Stimulated activated CD8-positive, alpha-beta memory T cell treated with anti-CD3 and anti-CD28 coated beads, Interleukin-7, amount 100 ng/mL, for 24 hours (primary cell): ENCODE measurements around the gene ALPP.
"Not testable (repeated sequence)": the region's sequence is repeated elsewhere in the genome, so short reads cannot be mapped to it uniquely, and the experiment has no call there.

ENCODE experiments used
- DNase-seq: peaks from one replicate; pipeline ENCODE4 v3.0.0-alpha.2; 2020; ENCODE audit warnings: low read depth

The ALPP gene

GRCh38 chr2:232406556-232407310 is 28.2 kb downstream of the ALPP start, which contains the start of gene ALPG:
TSS of gene ALPG (plus strand) at chr2:232406844. CDS start at chr2:232406895, 51 bp downstream.
- no peak for DNase-seq

DNA sequence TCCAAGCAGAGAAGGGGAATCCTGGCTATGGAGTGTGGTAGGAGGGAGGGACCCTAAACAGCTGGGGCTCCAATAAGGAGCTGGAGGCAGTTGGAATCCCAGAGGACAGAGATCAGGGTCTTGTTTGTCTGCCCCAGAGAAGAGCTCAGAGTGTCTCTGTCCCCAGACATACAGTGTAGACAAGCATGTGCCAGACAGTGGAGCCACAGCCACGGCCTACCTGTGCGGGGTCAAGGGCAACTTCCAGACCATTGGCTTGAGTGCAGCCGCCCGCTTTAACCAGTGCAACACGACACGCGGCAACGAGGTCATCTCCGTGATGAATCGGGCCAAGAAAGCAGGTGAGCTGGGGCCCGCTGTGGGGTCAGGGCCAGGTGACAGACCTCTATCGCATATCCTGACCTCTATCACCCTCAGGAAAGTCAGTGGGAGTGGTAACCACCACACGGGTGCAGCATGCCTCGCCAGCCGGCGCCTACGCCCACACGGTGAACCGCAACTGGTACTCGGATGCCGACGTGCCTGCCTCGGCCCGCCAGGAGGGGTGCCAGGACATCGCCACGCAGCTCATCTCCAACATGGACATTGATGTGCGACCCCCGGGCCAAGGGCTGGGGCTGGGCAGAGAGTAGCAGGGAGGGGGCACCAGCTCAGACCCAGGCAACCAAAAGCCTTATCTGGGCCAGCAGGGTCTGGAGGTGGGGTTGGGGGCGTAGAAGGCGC is 29.0 kb downstream of the ALPP start:
- DNase-seq: not testable (repeated sequence)

DNA sequence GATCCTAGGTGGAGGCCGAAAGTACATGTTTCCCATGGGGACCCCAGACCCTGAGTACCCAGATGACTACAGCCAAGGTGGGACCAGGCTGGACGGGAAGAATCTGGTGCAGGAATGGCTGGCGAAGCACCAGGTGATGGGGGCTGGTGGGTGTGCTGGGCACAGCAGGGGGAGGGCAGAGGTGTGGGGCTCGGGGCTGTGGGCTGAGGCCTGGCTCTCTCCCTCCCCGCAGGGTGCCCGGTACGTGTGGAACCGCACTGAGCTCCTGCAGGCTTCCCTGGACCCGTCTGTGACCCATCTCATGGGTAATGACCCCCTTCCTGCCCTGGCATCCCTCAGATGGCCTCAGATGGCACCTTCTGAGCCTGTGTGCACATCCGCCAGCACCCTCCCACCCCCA is 29.7 kb downstream of the ALPP start:
- not testable (repeated sequence) for DNase-seq

DNA sequence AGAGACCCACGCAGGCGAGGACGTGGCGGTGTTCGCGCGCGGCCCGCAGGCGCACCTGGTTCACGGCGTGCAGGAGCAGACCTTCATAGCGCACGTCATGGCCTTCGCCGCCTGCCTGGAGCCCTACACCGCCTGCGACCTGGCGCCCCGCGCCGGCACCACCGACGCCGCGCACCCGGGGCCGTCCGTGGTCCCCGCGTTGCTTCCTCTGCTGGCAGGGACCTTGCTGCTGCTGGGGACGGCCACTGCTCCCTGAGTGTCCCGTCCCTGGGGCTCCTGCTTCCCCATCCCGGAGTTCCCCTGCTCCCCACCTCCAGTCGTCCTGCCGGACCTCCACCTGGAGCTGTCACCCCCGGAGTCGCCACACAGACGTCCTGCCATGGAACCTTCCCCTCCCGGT is 31.1 kb downstream of the ALPP start:
- not testable (repeated sequence) for DNase-seq

- no peak for DNase-seq
Observed at GRCh38 chr2:232410238-232410900, 31.8 kb downstream of the ALPP start.

DNA sequence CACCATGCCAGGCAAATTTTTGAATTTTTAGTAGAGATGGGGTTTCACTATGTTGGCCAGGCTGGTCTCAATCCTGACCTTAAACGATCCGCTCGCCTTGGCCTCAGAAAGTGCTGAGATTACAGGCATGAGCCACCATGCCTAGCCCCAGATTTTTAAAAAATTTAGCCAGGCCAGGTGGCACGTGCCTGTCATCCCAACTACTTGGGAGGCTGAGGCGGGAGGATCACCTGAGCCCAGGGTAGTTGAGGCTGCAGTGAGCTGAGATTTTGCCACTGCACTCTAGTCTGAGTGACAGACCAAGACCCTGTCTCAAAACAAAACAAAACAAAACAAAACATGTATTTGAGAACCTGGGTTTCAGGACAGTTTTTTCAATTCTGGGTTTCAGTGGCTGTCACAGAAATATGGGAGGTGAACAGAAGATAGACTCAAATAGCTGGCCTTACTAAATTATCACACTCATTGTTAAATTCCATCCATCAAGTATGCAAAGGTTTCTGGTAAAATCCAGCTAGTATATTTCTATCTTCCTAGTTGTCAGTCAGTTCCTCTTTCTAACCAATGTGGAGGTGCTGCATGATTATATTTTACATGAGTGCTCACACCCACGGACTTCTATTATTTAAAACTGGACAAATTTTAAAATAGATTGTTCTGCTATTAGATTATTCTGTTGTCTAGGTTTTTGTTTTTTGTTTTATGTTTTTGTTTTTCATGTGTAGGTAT is 33.5 kb downstream of the ALPP start:
- DNase-seq: no peak

DNA sequence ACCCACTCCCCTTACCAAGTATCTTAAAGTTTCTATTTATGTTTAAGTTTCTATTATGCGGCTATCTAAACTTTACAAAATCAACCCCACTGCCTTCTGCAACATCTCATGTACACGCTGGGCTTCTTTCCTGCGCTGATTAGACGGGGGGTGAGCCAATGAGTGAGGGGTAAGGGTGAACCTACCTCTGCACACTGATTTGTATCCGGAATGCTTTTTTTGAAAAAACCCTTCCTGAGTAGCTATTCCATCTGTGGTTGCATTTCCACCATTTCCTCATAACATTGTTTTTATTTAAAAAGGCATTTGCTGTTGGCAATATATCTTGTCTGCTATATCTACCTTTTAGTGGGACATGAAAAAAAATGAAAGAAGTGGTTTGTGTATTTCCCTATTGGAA is 34.4 kb downstream of the ALPP start:
- no peak for DNase-seq

GRCh38 chr2:232415138-232415690 is 36.7 kb downstream of the ALPP start:
- no peak for DNase-seq

DNA sequence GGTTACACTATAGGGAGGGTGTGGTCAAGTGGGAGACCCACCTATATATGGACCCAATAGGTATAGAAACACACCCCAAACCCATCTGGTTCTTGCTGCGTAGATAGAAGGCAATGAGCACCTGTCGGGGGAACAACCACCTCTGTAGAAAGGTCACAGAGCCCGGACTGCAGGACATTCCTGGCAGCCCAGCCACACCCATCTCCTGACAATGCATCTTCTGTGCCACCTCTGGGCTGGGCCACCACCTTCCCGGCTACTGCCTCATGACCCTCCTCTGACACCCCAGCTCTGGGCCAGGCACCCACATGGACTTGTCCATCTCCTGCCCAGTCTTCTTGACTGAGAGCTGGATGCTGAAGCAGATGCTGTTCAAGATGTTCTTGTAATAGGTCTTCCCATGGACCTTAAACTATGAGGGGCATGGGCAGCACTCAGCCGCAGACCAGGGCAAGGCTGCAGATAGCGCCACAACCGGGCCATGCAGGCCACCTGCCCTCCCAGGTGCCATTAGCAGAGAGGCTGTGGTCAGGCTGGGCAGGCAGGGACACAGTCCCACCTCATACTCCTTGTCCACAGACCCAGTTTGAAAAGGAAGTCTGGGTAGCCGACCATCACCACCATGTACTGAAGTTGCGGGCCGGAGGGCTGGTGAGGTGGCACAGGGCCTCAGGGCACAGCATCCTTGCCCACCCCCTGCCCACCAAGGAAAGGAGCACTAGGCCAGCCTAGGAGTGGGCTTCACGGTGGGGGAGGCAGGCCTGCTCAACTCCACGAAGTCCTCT is 37.4 kb downstream of the ALPP start:
- DNase-seq: no peak

- DNase-seq: no peak
Observed at GRCh38 chr2:232416521-232417470, 38.2 kb downstream of the ALPP start.

DNA sequence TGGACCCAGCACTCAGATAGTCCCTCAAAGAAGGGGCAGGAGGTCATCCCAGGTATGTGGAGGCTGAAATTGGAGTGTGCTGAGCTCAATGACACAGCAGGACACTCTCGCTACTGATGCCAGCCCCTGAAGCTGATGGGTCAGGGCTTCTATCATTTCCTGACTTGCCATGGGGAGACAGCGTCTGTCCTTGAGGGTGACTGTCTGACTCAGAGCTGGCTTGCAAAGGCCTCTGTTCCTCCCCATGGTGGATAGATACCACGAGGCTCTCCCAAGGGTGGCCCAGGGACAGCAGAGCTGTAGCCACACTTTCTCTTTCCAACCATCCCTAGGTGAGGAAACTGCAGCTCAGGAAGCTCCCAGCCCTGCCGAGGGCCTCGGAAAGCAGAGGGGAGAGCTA is 38.9 kb downstream of the ALPP start:
- DNase-seq: no peak

- DNase-seq: no peak
Observed at GRCh38 chr2:232418056-232418455, 39.5 kb downstream of the ALPP start.

- no peak for DNase-seq
Observed at GRCh38 chr2:232418466-232419244, 40.1 kb downstream of the ALPP start.

GRCh38 chr2:232419245-232420072 is 40.9 kb downstream of the ALPP start:
- no peak for DNase-seq

- DNase-seq: no peak
Observed at GRCh38 chr2:232420073-232420454, 41.5 kb downstream of the ALPP start.

- DNase-seq: no peak
Observed at GRCh38 chr2:232420463-232421188, 42.1 kb downstream of the ALPP start.

GRCh38 chr2:232421189-232421785 is 42.7 kb downstream of the ALPP start:
- no peak for DNase-seq
